Panc1 (cell line): ENCODE results near the gene PEDS1. TPM values are rescaled to one million over a fixed set of nuclear protein-coding genes. Genes with fewer than 3 reads are reported as not detected.
"Not testable (repeated sequence)": the region's sequence is repeated elsewhere in the genome, so short reads cannot be mapped to it uniquely, and the experiment has no call there.

ENCODE experiments used
- ATAC-seq: fragments of 200-7000 bp; cut with Tn5 transposase; 2 replicates; pipeline ENCODE4 v1.9.1; 2020; ENCODE audit warnings: mild to moderate bottlenecking, moderate library complexity
- Bru-seq: library from RNA; stranded (reverse); fragments of 400-500 nt; gene quantifications from one replicate; lab custom pipeline; 2021; lab: Mats Ljungman, UMichigan
- BruChase-seq, 2 experiments: library from RNA; stranded (reverse); fragments of 400-500 nt; gene quantifications; one replicate each; lab custom pipeline; 2021; lab: Mats Ljungman, UMichigan
- BruUV-seq: library from RNA; stranded (reverse); fragments of 400-500 nt; replicated peaks from 2 replicates; lab custom pipeline; 2021; lab: Mats Ljungman, UMichigan
- CTCF ChIA-PET: fragments of 300-600 bp; sonication (Branson Sonifier 250); formaldehyde crosslinking; loops from one replicate; lab custom pipeline; 2022; ENCODE audit warnings: antibody characterized with exemption; lab: Charles Lee
- POLR2A ChIA-PET: fragments of 300-600 bp; sonication (Branson Sonifier 250); formaldehyde crosslinking; loops from one replicate; lab custom pipeline; 2022; ENCODE audit warnings: antibody characterized with exemption; lab: Charles Lee
- DNase-seq: peaks from one replicate; pipeline ENCODE4 v3.0.0-alpha.2; 2010; ENCODE audit warnings: low read depth, low spot score
- H3K27ac ChIP-seq: 2 replicates; pipeline ENCODE4 v1.5.1; 2011; ENCODE audit warnings: mild to moderate bottlenecking, low read length, inconsistent platforms
- H3K27me3 ChIP-seq: fragments of 200-500 bp; sonication (Bioruptor generic); 2 replicates; pipeline ENCODE4 v1.6.0; 2014; ENCODE audit warnings: low read length, inconsistent platforms; ENCODE audit not compliant: control insufficient read depth, insufficient read depth
- H3K36me3 ChIP-seq: fragments of 200-500 bp; sonication (Bioruptor generic); 2 replicates; pipeline ENCODE4 v1.5.1; 2014; ENCODE audit warnings: inconsistent platforms, mild to moderate bottlenecking, low read length, moderate library complexity; ENCODE audit not compliant: control insufficient read depth, insufficient read depth
- H3K4me1 ChIP-seq: 2 replicates; pipeline ENCODE4 v1.5.1; 2011; ENCODE audit warnings: inconsistent platforms, mild to moderate bottlenecking, low read length, moderate library complexity; ENCODE audit not compliant: control insufficient read depth, insufficient read depth
- H3K4me3 ChIP-seq, 2 experiments: 2 replicates each; pipeline ENCODE4 v1.5.1; 2011 to 2012; ENCODE audit warnings: low read depth in 2 of 2, low read length in 2 of 2, mild to moderate bottlenecking in 2 of 2, inconsistent platforms in 1 of 2, moderate library complexity in 1 of 2
- H3K9me3 ChIP-seq: fragments of 200-500 bp; sonication (Bioruptor generic); 2 replicates; pipeline ENCODE4 v1.5.1; 2014; ENCODE audit warnings: low read depth, mild to moderate bottlenecking, inconsistent platforms, low read length, moderate library complexity; ENCODE audit not compliant: control insufficient read depth, insufficient read depth
- CTCF ChIP-seq: fragments of 450-650 bp; IDR thresholded peaks from 2 replicates; pipeline ENCODE4 v1.5.1; 2017; ENCODE audit warnings: mild to moderate bottlenecking
- POLR2AphosphoS5 ChIP-seq: IDR thresholded peaks from 2 replicates; pipeline ENCODE4 v1.6.1; 2012; ENCODE audit warnings: mild to moderate bottlenecking, low read depth, low read length, moderate library complexity
- SIN3A ChIP-seq: IDR thresholded peaks from 2 replicates; pipeline ENCODE4 v1.6.1; 2012; ENCODE audit warnings: low read depth, mild to moderate bottlenecking, low read length, moderate library complexity, borderline replicate concordance; ENCODE audit not compliant: insufficient read depth
- TCF7L2 ChIP-seq: IDR thresholded peaks from 2 replicates; pipeline ENCODE4 v1.6.1; 2011; ENCODE audit warnings: mild to moderate bottlenecking, low read depth, low read length, inconsistent platforms
- in situ Hi-C: cut with HindIII; loops from 2 replicates; pipeline ENCODE4 v1.10.0; 2016; ENCODE audit warnings: low sequenced_read_pairs, low pct_unique_long_range_greater_than_20kb
- intact Hi-C: fragments of 100-400 bp; cut with micrococcal nuclease; formaldehyde crosslinking; loops from one replicate; pipeline ENCODE4 v1.10.0; 2022; ENCODE audit not compliant: unreplicated experiment
- long read RNA-seq: library from polyadenylated mRNA; unstranded; transcript quantifications from one replicate; pipeline ENCODE4 v2.0.0, GENCODE V29; 2021; ENCODE audit not compliant: unreplicated experiment
- polyA plus RNA-seq: library from polyadenylated mRNA; unstranded; fragments of >200 nt; gene quantifications from one replicate; pipeline ENCODE4 v1.2.1, GENCODE V29; 2012; ENCODE audit warnings: missing spikeins; ENCODE audit not compliant: insufficient read length
- total RNA-seq: library from RNA; stranded (reverse); gene quantifications from one replicate; pipeline ENCODE4 v1.2.1, GENCODE V29; 2021; ENCODE audit not compliant: unreplicated experiment
- TF ChIP-seq, protein P1 (sequence below), 2 experiments: IDR thresholded peaks; 2 replicates each; pipeline ENCODE4 v1.6.1; 2011 to 2012; ENCODE audit warnings: low read depth in 2 of 2, control low read depth in 1 of 2, low read length in 1 of 2, mild to moderate bottlenecking in 1 of 2, moderate library complexity in 1 of 2; ENCODE audit not compliant: insufficient read depth in 1 of 2

PEDS1 gene
- total RNA-seq, result 88.9 TPM
- polyA plus RNA-seq, result 209 TPM
- percentile 84 among the genes with signal in this experiment for Bru-seq, nascent RNA
- BruChase-seq, experiment 1, labeled RNA remaining after a 2-hour chase, result percentile 95 among the genes with signal in this experiment
- percentile 94 among the genes with signal in this experiment for BruChase-seq, experiment 2, labeled RNA remaining after a 6-hour chase
- long read RNA-seq, full-length matches to known transcripts, result 76 of 153 reads
- long read RNA-seq, partial matches to known transcripts, result 10 of 153 reads
- long read RNA-seq, other reads (novel, unspliced or antisense), result 67 of 153 reads

- ChIA-PET CTCF (interaction anchor here (0.6 kb wide), 1 partner anchor 14 kb away, joined by 9 read pairs; no protein-coding TSS in a partner anchor), POLR2A (interaction anchor here (1.3 to 1.5 kb wide), 2 partner anchors 12 to 14 kb away, joined by 3 to 10 read pairs; no protein-coding TSS in a partner anchor)
- Histone ChIP-seq H3K9me3 (no peaks in the 10 kb centered on the region), H3K27ac (peak within 1 kb of the TSS; percentile 97), H3K4me1 (peaks cover 41% of the 10 kb centered on the region), H3K27me3 (no peaks in the 10 kb centered on the region), H3K4me3 (peak within 1 kb of the TSS; percentile 92 to 95), H3K36me3 (peaks cover 8% of the 10 kb centered on the region)
- intact Hi-C loops, result no loop called here
- in situ Hi-C loops, result no loop called here
- no TSS peak for BruUV-seq
- no peak for DNase-seq
- TF ChIP-seq, protein P1, sequence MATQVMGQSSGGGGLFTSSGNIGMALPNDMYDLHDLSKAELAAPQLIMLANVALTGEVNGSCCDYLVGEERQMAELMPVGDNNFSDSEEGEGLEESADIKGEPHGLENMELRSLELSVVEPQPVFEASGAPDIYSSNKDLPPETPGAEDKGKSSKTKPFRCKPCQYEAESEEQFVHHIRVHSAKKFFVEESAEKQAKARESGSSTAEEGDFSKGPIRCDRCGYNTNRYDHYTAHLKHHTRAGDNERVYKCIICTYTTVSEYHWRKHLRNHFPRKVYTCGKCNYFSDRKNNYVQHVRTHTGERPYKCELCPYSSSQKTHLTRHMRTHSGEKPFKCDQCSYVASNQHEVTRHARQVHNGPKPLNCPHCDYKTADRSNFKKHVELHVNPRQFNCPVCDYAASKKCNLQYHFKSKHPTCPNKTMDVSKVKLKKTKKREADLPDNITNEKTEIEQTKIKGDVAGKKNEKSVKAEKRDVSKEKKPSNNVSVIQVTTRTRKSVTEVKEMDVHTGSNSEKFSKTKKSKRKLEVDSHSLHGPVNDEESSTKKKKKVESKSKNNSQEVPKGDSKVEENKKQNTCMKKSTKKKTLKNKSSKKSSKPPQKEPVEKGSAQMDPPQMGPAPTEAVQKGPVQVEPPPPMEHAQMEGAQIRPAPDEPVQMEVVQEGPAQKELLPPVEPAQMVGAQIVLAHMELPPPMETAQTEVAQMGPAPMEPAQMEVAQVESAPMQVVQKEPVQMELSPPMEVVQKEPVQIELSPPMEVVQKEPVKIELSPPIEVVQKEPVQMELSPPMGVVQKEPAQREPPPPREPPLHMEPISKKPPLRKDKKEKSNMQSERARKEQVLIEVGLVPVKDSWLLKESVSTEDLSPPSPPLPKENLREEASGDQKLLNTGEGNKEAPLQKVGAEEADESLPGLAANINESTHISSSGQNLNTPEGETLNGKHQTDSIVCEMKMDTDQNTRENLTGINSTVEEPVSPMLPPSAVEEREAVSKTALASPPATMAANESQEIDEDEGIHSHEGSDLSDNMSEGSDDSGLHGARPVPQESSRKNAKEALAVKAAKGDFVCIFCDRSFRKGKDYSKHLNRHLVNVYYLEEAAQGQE (IDR thresholded peaks at IDR 0.05; ENCODE audit: insufficient read depth in 1 of 2, low read depth in 2 of 2, low read length in 1 of 2), result no peak
- peak; percentile 16; the same call in 1 of the 2 replicates for TF ChIP-seq TCF7L2
- no peak for TF ChIP-seq CTCF
- peak; percentile 28; the same call in 1 of the 2 replicates for TF ChIP-seq SIN3A
- no peak; the same call in 1 of the 2 replicates for TF ChIP-seq POLR2AphosphoS5
- ATAC-seq, result peak; percentile 94
These were observed at the start of gene PEDS1 for GRCh38 chr20:50153500-50154377. Gene PEDS1, minus strand, starts transcription at chr20:50153723. Its CDS starts 86 bp downstream, at chr20:50153637.

- no peak overlapping the region for H3K27ac ChIP-seq
- DNase-seq (no peak), ATAC-seq (no peak)
- ChIA-PET CTCF (no interaction called here), POLR2A (no interaction called here)
- no peaks in the 10 kb centered on the region for H3K4me1 ChIP-seq
- TF ChIP-seq TCF7L2, result no peak
- TF ChIP-seq CTCF, result no peak
- no peak for TF ChIP-seq SIN3A
- TF ChIP-seq, protein P1 (IDR thresholded peaks at IDR 0.05; ENCODE audit: insufficient read depth in 1 of 2, low read depth in 2 of 2, low read length in 1 of 2), result no peak
- no peak for TF ChIP-seq POLR2AphosphoS5
- in situ Hi-C loops (no loop called here), intact Hi-C loops (no loop called here)
- no peaks in the 10 kb centered on the region for H3K27me3 ChIP-seq
- no TSS peak for BruUV-seq
- no peaks in the 10 kb centered on the region for H3K36me3 ChIP-seq
- no peak overlapping the region for H3K4me3 ChIP-seq
- H3K9me3 ChIP-seq, result no peaks in the 10 kb centered on the region; the same call in 1 of the 2 replicates
These were observed 49.2 kb upstream of the PEDS1 start for GRCh38 chr20:50202677-50203076.

DNA sequence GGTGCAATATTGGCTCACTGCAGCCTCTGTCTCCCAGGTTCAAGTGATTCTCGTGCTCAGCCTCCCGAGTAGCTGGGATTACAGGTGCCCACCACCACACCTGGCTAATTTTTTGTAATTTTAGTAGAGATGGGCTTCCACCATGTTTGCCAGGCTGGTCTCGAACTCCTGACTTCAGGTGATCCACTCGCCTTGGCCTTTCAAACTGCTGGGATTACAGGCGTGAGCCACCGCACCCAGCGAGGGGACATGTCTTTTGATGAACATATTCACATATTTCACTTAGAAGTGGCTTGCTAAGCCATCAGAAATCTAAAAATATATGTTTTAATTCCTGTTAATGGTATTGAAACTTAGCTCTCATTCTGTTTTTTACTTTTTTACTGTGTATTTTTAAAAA is 48.2 kb upstream of the PEDS1 start:
- H3K27ac ChIP-seq, in situ Hi-C loops, ATAC-seq, H3K4me3 ChIP-seq, BruUV-seq, H3K4me1 ChIP-seq, intact Hi-C loops, DNase-seq, H3K9me3 ChIP-seq, POLR2A ChIA-PET, H3K36me3 ChIP-seq, CTCF ChIA-PET, H3K27me3 ChIP-seq: not testable (repeated sequence)
